ENCODE measurements around the gene FAM43B.

DNA sequence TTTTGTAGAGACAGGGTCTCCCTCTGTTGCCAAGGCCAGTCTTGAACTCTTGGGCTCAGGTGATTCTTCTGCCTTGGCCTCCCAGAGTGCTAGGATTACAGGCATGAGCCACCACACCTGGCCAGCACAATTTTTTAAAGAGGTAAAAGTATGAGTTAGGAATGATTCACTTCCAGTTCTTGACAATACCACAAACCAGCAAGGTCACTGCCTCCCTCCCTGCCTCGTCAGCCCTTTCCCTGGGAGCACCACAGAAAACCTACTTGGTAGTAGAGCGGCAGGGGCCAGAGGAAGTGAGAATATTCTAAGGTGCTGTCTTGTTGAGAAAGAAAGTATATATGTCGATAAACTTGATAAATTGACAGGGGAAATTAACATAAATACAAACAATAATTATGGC is 25.7 kb downstream of the FAM43B start:
- TF ChIP-seq, protein P1, sequence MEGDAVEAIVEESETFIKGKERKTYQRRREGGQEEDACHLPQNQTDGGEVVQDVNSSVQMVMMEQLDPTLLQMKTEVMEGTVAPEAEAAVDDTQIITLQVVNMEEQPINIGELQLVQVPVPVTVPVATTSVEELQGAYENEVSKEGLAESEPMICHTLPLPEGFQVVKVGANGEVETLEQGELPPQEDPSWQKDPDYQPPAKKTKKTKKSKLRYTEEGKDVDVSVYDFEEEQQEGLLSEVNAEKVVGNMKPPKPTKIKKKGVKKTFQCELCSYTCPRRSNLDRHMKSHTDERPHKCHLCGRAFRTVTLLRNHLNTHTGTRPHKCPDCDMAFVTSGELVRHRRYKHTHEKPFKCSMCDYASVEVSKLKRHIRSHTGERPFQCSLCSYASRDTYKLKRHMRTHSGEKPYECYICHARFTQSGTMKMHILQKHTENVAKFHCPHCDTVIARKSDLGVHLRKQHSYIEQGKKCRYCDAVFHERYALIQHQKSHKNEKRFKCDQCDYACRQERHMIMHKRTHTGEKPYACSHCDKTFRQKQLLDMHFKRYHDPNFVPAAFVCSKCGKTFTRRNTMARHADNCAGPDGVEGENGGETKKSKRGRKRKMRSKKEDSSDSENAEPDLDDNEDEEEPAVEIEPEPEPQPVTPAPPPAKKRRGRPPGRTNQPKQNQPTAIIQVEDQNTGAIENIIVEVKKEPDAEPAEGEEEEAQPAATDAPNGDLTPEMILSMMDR (IDR thresholded peaks at IDR 0.05): no peak
- TF ChIP-seq POLR2A (IDR thresholded peaks at IDR 0.05): no peak
